H1 (cell line): ENCODE data around the gene ARHGEF11. TPM values are rescaled to one million over a fixed set of nuclear protein-coding genes. Genes with fewer than 3 reads are reported as not detected.

Experiments used
- ASH2L ChIP-seq: fragments of 200-600, 300-600 bp; sonication (generic); IDR thresholded peaks from one replicate; pipeline ENCODE4 v1.7.1; 2017; ENCODE audit warnings: low read length
- BRCA1 ChIP-seq: IDR thresholded peaks from 2 replicates; pipeline ENCODE4 v1.6.1; 2012; ENCODE audit warnings: low read depth, low read length, improper control_type of control experiment
- CBX8 ChIP-seq: fragments of 300-800, 300-1000 bp; sonication (generic); IDR thresholded peaks from 2 replicates; pipeline ENCODE4 v1.7.1; 2016; ENCODE audit warnings: low read depth, low read length, borderline replicate concordance
- CTBP2 ChIP-seq: IDR thresholded peaks from 2 replicates; pipeline ENCODE4 v1.7.0; 2011; ENCODE audit warnings: borderline replicate concordance, mild to moderate bottlenecking, moderate library complexity, mixed read lengths, low read length; ENCODE audit not compliant: insufficient read depth, insufficient read length
- EGR1 ChIP-seq: IDR thresholded peaks from 2 replicates; pipeline ENCODE4 v1.6.1; 2011; ENCODE audit warnings: low read depth, low read length, borderline replicate concordance
- GTF2F1 ChIP-seq: IDR thresholded peaks from 2 replicates; pipeline ENCODE4 v1.6.1; 2012; ENCODE audit warnings: low read depth, low read length, improper control_type of control experiment, borderline replicate concordance
- KDM4A ChIP-seq: IDR thresholded peaks from one replicate; pipeline ENCODE4 v1.7.1; 2012; ENCODE audit warnings: low read depth, mild to moderate bottlenecking, moderate library complexity, low read length, inconsistent platforms; ENCODE audit not compliant: severe bottlenecking
- MAFK ChIP-seq: IDR thresholded peaks from 2 replicates; pipeline ENCODE4 v1.6.1; 2012; ENCODE audit warnings: low read depth, mild to moderate bottlenecking, improper control_type of control experiment, low read length
- NANOG ChIP-seq: IDR thresholded peaks from 2 replicates; pipeline ENCODE4 v1.6.1; 2011; ENCODE audit warnings: low read length, low read depth, mild to moderate bottlenecking, inconsistent platforms; ENCODE audit not compliant: insufficient read depth, poor library complexity, severe bottlenecking
- PHF8 ChIP-seq: fragments of 200-600 bp; sonication (generic); conservative IDR thresholded peaks from 2 replicates; pipeline ENCODE4 v1.7.1; 2012; ENCODE audit warnings: low read depth, mild to moderate bottlenecking, inconsistent platforms, low read length, moderate library complexity
- POLR2A ChIP-seq, 2 experiments: IDR thresholded peaks; 1 replicate in 1 of 2; 2 replicates in 1 of 2; pipeline ENCODE4 v1.6.1; 2011; ENCODE audit warnings: low read depth in 2 of 2, low read length in 2 of 2, mild to moderate bottlenecking in 2 of 2; ENCODE audit errors: control extremely low read depth in 1 of 2
- POU5F1 ChIP-seq: IDR thresholded peaks from 2 replicates; pipeline ENCODE4 v1.6.1; 2011; ENCODE audit warnings: low read depth, mild to moderate bottlenecking, low read length, moderate library complexity
- RAD21 ChIP-seq, 2 experiments: IDR thresholded peaks in 1 of 2; conservative IDR thresholded peaks in 1 of 2; 2 replicates each; pipeline ENCODE4 v1.6.1; 2011; ENCODE audit warnings: low read depth in 2 of 2, low read length in 2 of 2, improper control_type of control experiment in 1 of 2, inconsistent platforms in 1 of 2, mild to moderate bottlenecking in 1 of 2, moderate library complexity in 1 of 2
- SAP30 ChIP-seq: fragments of 300-600 bp; sonication (generic); IDR thresholded peaks from 2 replicates; pipeline ENCODE4 v1.7.1; 2012; ENCODE audit warnings: low read length, moderate library complexity, mild to moderate bottlenecking, inconsistent platforms; ENCODE audit not compliant: insufficient read depth, insufficient replicate concordance
- SP1 ChIP-seq: IDR thresholded peaks from 2 replicates; pipeline ENCODE4 v1.6.1; 2011; ENCODE audit warnings: low read depth, low read length
- SP2 ChIP-seq: IDR thresholded peaks from 2 replicates; pipeline ENCODE4 v1.6.1; 2012; ENCODE audit warnings: mild to moderate bottlenecking, low read length, inconsistent platforms
- TAF1 ChIP-seq: IDR thresholded peaks from 2 replicates; pipeline ENCODE4 v1.6.1; 2011; ENCODE audit warnings: mild to moderate bottlenecking, low read depth, low read length
- TAF7 ChIP-seq: optimal IDR thresholded peaks from 2 replicates; pipeline ENCODE3; 2011; ENCODE audit warnings: low read depth, mild to moderate bottlenecking, inconsistent platforms, low read length, moderate library complexity, borderline replicate concordance
- TBP ChIP-seq: IDR thresholded peaks from 2 replicates; pipeline ENCODE4 v1.6.1; 2011; ENCODE audit warnings: low read depth, low read length, improper control_type of control experiment
- TCF12 ChIP-seq: IDR thresholded peaks from 2 replicates; pipeline ENCODE4 v1.6.1; 2011; ENCODE audit warnings: low read depth, mild to moderate bottlenecking, low read length
- polyA plus RNA-seq, 7 experiments: library from polyadenylated mRNA; depleted of rRNA in 3 of 7; stranded (reverse) in 5 of 7; unstranded in 2 of 7; fragments of >200 nt in 5 of 7; fragments of 200-250 nt in 2 of 7; gene quantifications; 1 replicate in 5 of 7; 2 replicates in 1 of 7; 4 replicates in 1 of 7; pipeline versions ENCODE4 v1.2.1 to v1.2.3, GENCODE V29; 2011 to 2013; ENCODE audit warnings: missing spikeins in 2 of 7, mixed read lengths in 2 of 7
- total RNA-seq: library from RNA; stranded (reverse); fragmentation: NEBNext Ultra II Directional; extraction: Animal tissue kit (Norgen Biotek cat#: 25700); gene quantifications from 2 replicates; pipeline ENCODE4 v1.2.1, GENCODE V29; 2021
- TF ChIP-seq, protein P1 (sequence below), 3 experiments: IDR thresholded peaks; 1 replicate in 2 of 3; 2 replicates in 1 of 3; pipeline versions ENCODE4 v1.5.1 to v1.6.1; 2011; ENCODE audit warnings: low read length in 3 of 3, mild to moderate bottlenecking in 3 of 3, inconsistent platforms in 2 of 3, low read depth in 1 of 3, moderate library complexity in 1 of 3; ENCODE audit not compliant: insufficient read depth in 1 of 3; ENCODE audit errors: control extremely low read depth in 1 of 3

Gene ARHGEF11
- total and polyA plus RNA-seq, 2 of the 8 experiments (the other 6 are each of a cell fraction or from before 2014, with no cell fraction given): 19.9 to 33.1 TPM

DNA sequence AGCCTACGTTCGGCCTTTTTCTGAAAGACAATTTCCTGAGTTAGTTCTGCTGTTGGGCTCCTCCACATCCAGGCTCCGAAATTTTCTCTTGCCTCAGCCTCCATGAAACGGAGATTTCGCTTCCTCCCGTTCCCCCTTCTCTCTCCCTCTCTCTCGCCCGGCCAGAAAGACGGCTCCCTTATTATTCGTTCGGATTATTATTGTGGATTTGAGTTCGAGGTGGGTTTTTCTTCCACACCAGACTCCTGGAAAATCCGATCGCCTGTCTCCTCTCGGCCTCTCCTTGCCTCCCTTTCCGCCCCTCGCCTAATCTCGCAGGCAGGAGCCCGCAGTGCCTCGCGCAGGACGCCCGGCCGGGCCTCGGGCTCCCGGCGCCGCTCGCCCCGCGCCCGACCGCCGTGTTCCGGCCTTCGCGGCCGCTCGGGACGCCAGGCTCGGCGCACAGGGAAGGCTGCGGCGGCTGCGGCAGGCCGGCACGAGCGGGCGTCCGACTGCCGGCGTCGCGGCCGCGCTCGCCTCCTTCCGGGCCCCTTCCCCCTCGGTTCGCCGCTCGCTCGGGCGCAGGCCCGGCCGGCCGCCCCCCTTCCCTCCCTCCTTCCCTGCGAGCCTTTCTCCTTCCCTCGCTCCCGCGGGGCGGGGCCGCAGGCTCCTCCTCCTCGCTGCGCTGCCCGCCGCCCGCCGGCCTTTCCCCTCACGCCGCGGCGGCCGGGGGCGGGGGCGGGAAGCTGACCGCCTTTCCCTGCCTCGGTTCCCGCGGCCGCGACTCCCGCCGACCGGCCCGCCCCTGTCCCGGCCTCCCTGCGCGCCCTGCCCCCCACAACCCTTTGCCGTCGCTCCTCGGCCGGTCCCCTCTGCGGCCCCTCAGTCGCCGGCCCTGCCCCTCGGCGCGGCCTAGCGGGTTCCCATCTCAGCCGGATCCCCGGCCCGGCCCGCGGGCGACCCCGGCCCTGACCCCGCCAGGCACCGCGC lies at the start of gene ARHGEF11 (continued):
- TF ChIP-seq KDM4A: no peak
- no peak for TF ChIP-seq SP2
- TF ChIP-seq TCF12: no peak
- TF ChIP-seq CTBP2: no peak
- no peak; a peak in 1 of 3 replicates for TF ChIP-seq POLR2A (IDR thresholded peaks at IDR 0.05; ENCODE audit: control extremely low read depth in 1 of 2, low read depth in 2 of 2, low read length in 2 of 2)
- TF ChIP-seq CBX8: no peak
- no peak for TF ChIP-seq MAFK
- TF ChIP-seq SAP30: no peak
- TF ChIP-seq TAF1: peak; percentile 76
- TF ChIP-seq SP1: no peak
- peak; percentile 56; the same call in 1 of the 2 replicates for TF ChIP-seq TBP
- TF ChIP-seq RAD21 (IDR thresholded peaks at IDR 0.05 in 1 of 2, conservative IDR thresholded peaks at IDR 0.05 in 1 of 2; ENCODE audit: low read depth in 2 of 2, low read length in 2 of 2): no peak
- TF ChIP-seq GTF2F1: no peak
- TF ChIP-seq PHF8: peak; percentile 25; the same call in 1 of the 2 replicates
- TF ChIP-seq, protein P1, sequence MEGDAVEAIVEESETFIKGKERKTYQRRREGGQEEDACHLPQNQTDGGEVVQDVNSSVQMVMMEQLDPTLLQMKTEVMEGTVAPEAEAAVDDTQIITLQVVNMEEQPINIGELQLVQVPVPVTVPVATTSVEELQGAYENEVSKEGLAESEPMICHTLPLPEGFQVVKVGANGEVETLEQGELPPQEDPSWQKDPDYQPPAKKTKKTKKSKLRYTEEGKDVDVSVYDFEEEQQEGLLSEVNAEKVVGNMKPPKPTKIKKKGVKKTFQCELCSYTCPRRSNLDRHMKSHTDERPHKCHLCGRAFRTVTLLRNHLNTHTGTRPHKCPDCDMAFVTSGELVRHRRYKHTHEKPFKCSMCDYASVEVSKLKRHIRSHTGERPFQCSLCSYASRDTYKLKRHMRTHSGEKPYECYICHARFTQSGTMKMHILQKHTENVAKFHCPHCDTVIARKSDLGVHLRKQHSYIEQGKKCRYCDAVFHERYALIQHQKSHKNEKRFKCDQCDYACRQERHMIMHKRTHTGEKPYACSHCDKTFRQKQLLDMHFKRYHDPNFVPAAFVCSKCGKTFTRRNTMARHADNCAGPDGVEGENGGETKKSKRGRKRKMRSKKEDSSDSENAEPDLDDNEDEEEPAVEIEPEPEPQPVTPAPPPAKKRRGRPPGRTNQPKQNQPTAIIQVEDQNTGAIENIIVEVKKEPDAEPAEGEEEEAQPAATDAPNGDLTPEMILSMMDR (IDR thresholded peaks at IDR 0.05; ENCODE audit: control extremely low read depth in 1 of 3, insufficient read depth in 1 of 3, low read depth in 1 of 3, low read length in 3 of 3): no peak
- no peak for TF ChIP-seq POU5F1
- TF ChIP-seq BRCA1: no peak
- peak; percentile 68 for TF ChIP-seq ASH2L
- TF ChIP-seq TAF7: peak; percentile 65
- no peak for TF ChIP-seq NANOG
- TF ChIP-seq EGR1: peak; percentile 87; the same call in 1 of the 2 replicates
